IMR-90 (cell line): ENCODE data around the gene FMO4. TPM values are rescaled to one million over a fixed set of nuclear protein-coding genes. Genes with fewer than 3 reads are reported as not detected.

Experiments used
- ATAC-seq: fragments of 200-7000 bp; cut with Tn5 transposase; 2 replicates; pipeline ENCODE4 v1.9.1; 2020; ENCODE audit warnings: low read depth, mild to moderate bottlenecking, moderate library complexity
- BruUV-seq: library from RNA; stranded (reverse); fragments of 400-500 nt; replicated peaks from 2 replicates; lab custom pipeline; 2021; lab: Mats Ljungman, UMichigan
- CTCF ChIA-PET: fragments of 300-600 bp; formaldehyde crosslinking; extraction: SDS; loops from one replicate; lab custom pipeline; 2021; ENCODE audit warnings: antibody characterized with exemption; lab: Yijun Ruan, JAX
- POLR2A ChIA-PET: fragments of 300-600 bp; sonication (Branson Sonifier 250); formaldehyde crosslinking; loops from one replicate; lab custom pipeline; 2022; ENCODE audit warnings: antibody characterized with exemption; ENCODE audit not compliant: unreplicated experiment; lab: Charles Lee
- DNase-seq: peaks from one replicate; pipeline ENCODE4 v3.0.0; 2013
- H2AFZ ChIP-seq: replicated peaks from 2 replicates; pipeline ENCODE3; 2013; ENCODE audit warnings: low read length, mild to moderate bottlenecking; ENCODE audit not compliant: poor library complexity
- H2AK5ac ChIP-seq: 2 replicates; pipeline ENCODE4 v1.6.1; 2013; ENCODE audit warnings: low read depth, low read length, inconsistent platforms
- H2AK9ac ChIP-seq: replicated peaks from 2 replicates; pipeline ENCODE3; 2013; ENCODE audit warnings: mild to moderate bottlenecking, low read depth, low read length, moderate library complexity; ENCODE audit not compliant: poor library complexity
- H2BK120ac ChIP-seq: 2 replicates; pipeline ENCODE4 v1.6.1; 2013; ENCODE audit warnings: low read depth, low read length, inconsistent platforms
- H2BK15ac ChIP-seq: 3 replicates; pipeline ENCODE4 v1.6.1; 2013; ENCODE audit warnings: low read depth, low read length, inconsistent platforms
- H2BK20ac ChIP-seq: 2 replicates; pipeline ENCODE4 v1.6.1; 2013; ENCODE audit warnings: low read depth, mild to moderate bottlenecking, inconsistent platforms, low read length, moderate library complexity
- H2BK5ac ChIP-seq: 2 replicates; pipeline ENCODE4 v1.6.1; 2013; ENCODE audit warnings: mild to moderate bottlenecking, low read depth, low read length, inconsistent platforms; ENCODE audit not compliant: poor library complexity, severe bottlenecking
- H3K14ac ChIP-seq: replicated peaks from 2 replicates; pipeline ENCODE4 v1.6.1; 2013; ENCODE audit warnings: low read depth, low read length, inconsistent platforms
- H3K18ac ChIP-seq: 2 replicates; pipeline ENCODE4 v1.6.1; 2013; ENCODE audit warnings: low read depth, low read length, control low read depth
- H3K23ac ChIP-seq: 2 replicates; pipeline ENCODE4 v1.6.1; 2013; ENCODE audit warnings: low read depth, low read length, inconsistent platforms
- H3K27ac ChIP-seq: 2 replicates; pipeline ENCODE4 v1.5.1; 2013; ENCODE audit warnings: mild to moderate bottlenecking, control low read depth, low read length; ENCODE audit not compliant: insufficient read depth
- H3K27me3 ChIP-seq: 2 replicates; pipeline ENCODE4 v1.6.1; 2013; ENCODE audit warnings: low read length; ENCODE audit not compliant: control insufficient read depth, insufficient read depth
- H3K36me3 ChIP-seq: 2 replicates; pipeline ENCODE4 v1.6.1; 2013; ENCODE audit warnings: low read length, mixed read lengths; ENCODE audit not compliant: control insufficient read depth, insufficient read depth
- H3K4ac ChIP-seq: 2 replicates; pipeline ENCODE4 v1.6.1; 2013; ENCODE audit warnings: low read depth, low read length, inconsistent platforms
- H3K4me1 ChIP-seq: 2 replicates; pipeline ENCODE4 v1.6.1; 2013; ENCODE audit warnings: low read length, mixed read lengths; ENCODE audit not compliant: control insufficient read depth, insufficient read depth
- H3K4me2 ChIP-seq: 2 replicates; pipeline ENCODE4 v1.6.1; 2013; ENCODE audit warnings: low read depth, mild to moderate bottlenecking, control low read depth, low read length, moderate library complexity
- H3K4me3 ChIP-seq: 2 replicates; pipeline ENCODE4 v1.5.1; 2013; ENCODE audit warnings: low read depth, mild to moderate bottlenecking, control low read depth, low read length, moderate library complexity; ENCODE audit not compliant: insufficient read depth
- H3K56ac ChIP-seq: 2 replicates; pipeline ENCODE4 v1.6.1; 2013; ENCODE audit warnings: low read length, inconsistent platforms; ENCODE audit not compliant: insufficient read depth; ENCODE audit errors: extremely low read depth
- H3K79me1 ChIP-seq, 2 experiments: 2 replicates each; pipeline ENCODE4 v1.6.1; 2013; ENCODE audit warnings: low read length in 2 of 2, inconsistent platforms in 1 of 2, low read depth in 1 of 2
- H3K9ac ChIP-seq: 2 replicates; pipeline ENCODE4 v1.6.1; 2013; ENCODE audit warnings: low read depth, low read length, control low read depth
- H3K9me1 ChIP-seq: 2 replicates; pipeline ENCODE4 v1.6.1; 2013; ENCODE audit warnings: low read length, inconsistent platforms; ENCODE audit not compliant: insufficient read depth
- H3K9me3 ChIP-seq: 2 replicates; pipeline ENCODE4 v1.6.1; 2013; ENCODE audit warnings: low read length; ENCODE audit not compliant: control insufficient read depth, insufficient read depth
- H4K20me1 ChIP-seq: 2 replicates; pipeline ENCODE4 v1.6.1; 2013; ENCODE audit warnings: low read length, inconsistent platforms; ENCODE audit not compliant: insufficient read depth
- H4K5ac ChIP-seq: 2 replicates; pipeline ENCODE4 v1.6.1; 2013; ENCODE audit warnings: mild to moderate bottlenecking, low read depth, low read length, control low read depth
- H4K8ac ChIP-seq, 2 experiments: 2 replicates each; pipeline ENCODE4 v1.6.1; 2013; ENCODE audit warnings: low read depth in 2 of 2, low read length in 2 of 2, control low read depth in 1 of 2, inconsistent platforms in 1 of 2
- H4K91ac ChIP-seq: 2 replicates; pipeline ENCODE4 v1.6.1; 2013; ENCODE audit warnings: low read depth, low read length, inconsistent platforms; ENCODE audit not compliant: insufficient read depth
- BHLHE40 ChIP-seq: fragments of 150-350 bp; IDR thresholded peaks from 2 replicates; pipeline ENCODE4 v1.6.1; 2016; ENCODE audit warnings: mild to moderate bottlenecking, low read depth, low read length
- CEBPB ChIP-seq: IDR thresholded peaks from 2 replicates; pipeline ENCODE4 v1.6.1; 2012; ENCODE audit warnings: low read depth, low read length, improper control_type of control experiment
- FOS ChIP-seq: fragments of 150-350 bp; IDR thresholded peaks from 2 replicates; pipeline ENCODE4 v1.6.1; 2016; ENCODE audit warnings: low read depth, low read length
- MAFK ChIP-seq: IDR thresholded peaks from 2 replicates; pipeline ENCODE4 v1.6.1; 2012; ENCODE audit warnings: low read depth, low read length, improper control_type of control experiment
- MXI1 ChIP-seq: IDR thresholded peaks from 2 replicates; pipeline ENCODE4 v1.6.1; 2012; ENCODE audit warnings: low read depth, mild to moderate bottlenecking, low read length, moderate library complexity, borderline replicate concordance
- RCOR1 ChIP-seq: IDR thresholded peaks from 2 replicates; pipeline ENCODE4 v1.6.1; 2012; ENCODE audit warnings: mild to moderate bottlenecking, low read length, improper control_type of control experiment; ENCODE audit not compliant: insufficient replicate concordance
- RFX5 ChIP-seq: IDR thresholded peaks from 2 replicates; pipeline ENCODE4 v1.8.0; 2012; ENCODE audit warnings: low read depth, mild to moderate bottlenecking, low read length, moderate library complexity
- WGBS, 2 experiments: methylation state at CpG; one replicate each; pipeline versions ENCODE4 v1.1.5 to v1.1.7; 2013; ENCODE audit warnings: missing lambda C conversion rate in 2 of 2; ENCODE audit not compliant: insufficient read length in 1 of 2; ENCODE audit errors: extremely low coverage in 2 of 2; 5-methylcytosine and 5-hydroxymethylcytosine counted together
- dilution Hi-C: fragments of 300-500 bp; cut with HindIII; formaldehyde crosslinking; loops from one replicate; pipeline ENCODE4 v1.14.3; 2018; ENCODE audit warnings: low sequenced_read_pairs; ENCODE audit not compliant: unreplicated experiment
- in situ Hi-C: fragments of 300-500 bp; cut with MboI; formaldehyde crosslinking; loops from 3 replicates; pipeline ENCODE4 v1.14.3; 2019; ENCODE audit warnings: low sequenced_read_pairs, inconsistent platforms, mixed read lengths
- intact Hi-C: fragments of 100-400 bp; cut with micrococcal nuclease; formaldehyde crosslinking; loops from 2 replicates; pipeline ENCODE4 v1.10.0; 2022
- polyA plus RNA-seq, 3 experiments: library from polyadenylated mRNA; depleted of rRNA; stranded (reverse); fragments of >200 nt; gene quantifications; 2 replicates each; pipeline ENCODE4 v1.2.3, GENCODE V29; 2012; ENCODE audit warnings: low replicate concordance in 1 of 3
- total RNA-seq: library from RNA; depleted of rRNA; stranded (reverse); fragments of >200 nt; gene quantifications from 2 replicates; pipeline ENCODE4 v1.2.3, GENCODE V29; 2012

Gene FMO4
- total and polyA plus RNA-seq, 2 of the 4 experiments (the other 2 are of a cell fraction), result 0.36 to 0.55 TPM

DNA sequence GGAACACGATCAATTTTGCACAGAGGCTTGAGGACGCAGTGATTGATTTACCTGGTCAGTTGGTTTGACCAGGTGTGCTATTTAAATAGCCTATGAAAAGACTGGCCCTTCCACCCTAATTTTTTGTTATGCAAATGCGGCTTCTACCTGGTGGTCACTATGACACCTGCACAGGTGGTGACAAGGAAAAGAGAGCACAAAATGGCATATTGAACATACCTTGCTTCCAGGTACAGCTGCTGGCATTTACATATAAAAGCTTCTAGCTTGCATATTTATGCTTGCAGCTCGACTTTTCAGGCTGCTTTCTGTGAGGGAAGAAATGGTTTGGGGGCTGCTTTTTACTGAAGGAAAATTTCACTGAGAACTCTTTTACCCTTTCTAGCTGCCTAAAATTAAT, 15.3 kb upstream of the FMO4 start:
- no peak overlapping the region for H3K27ac ChIP-seq
- no peak overlapping the region for H2BK15ac ChIP-seq
- H3K79me1 ChIP-seq, result no peaks in the 10 kb centered on the region
- no peaks in the 10 kb centered on the region for H3K9me1 ChIP-seq
- intact Hi-C loops (no loop called here), dilution Hi-C loops (no loop called here), in situ Hi-C loops (no loop called here)
- no peak overlapping the region for H2BK120ac ChIP-seq
- no peak overlapping the region for H3K4me2 ChIP-seq
- CTCF ChIA-PET, result interaction anchor here (1.6 kb wide), 1 partner anchor 14 kb away, joined by 7 read pairs; no protein-coding TSS in a partner anchor
- no peaks in the 10 kb centered on the region for H3K4me1 ChIP-seq
- H4K91ac ChIP-seq, result no peak overlapping the region
- DNase-seq (no peak), ATAC-seq (no peak)
- H4K8ac ChIP-seq, result no peak overlapping the region
- POLR2A ChIA-PET, result no interaction called here
- no peak overlapping the region for H3K4ac ChIP-seq
- H2AFZ ChIP-seq, result no peak overlapping the region
- no peak overlapping the region for H3K56ac ChIP-seq
- no peaks in the 10 kb centered on the region; the same call in none of the 2 replicates for H3K9me3 ChIP-seq
- no TSS peak for BruUV-seq
- no peaks in the 10 kb centered on the region for H4K20me1 ChIP-seq
- no peak overlapping the region for H2BK5ac ChIP-seq
- no peak overlapping the region for H2BK20ac ChIP-seq
- no CpG with 5 or more reads among the region's 4 CpGs for WGBS, 2 experiments
- no peak overlapping the region for H3K18ac ChIP-seq
- no peak overlapping the region for H3K23ac ChIP-seq
- H3K14ac ChIP-seq, result no peak overlapping the region
- H4K5ac ChIP-seq, result no peak overlapping the region
- TF ChIP-seq RCOR1 (no peak), CEBPB (no peak), MAFK (no peak), MXI1 (no peak), FOS (no peak), RFX5 (no peak), BHLHE40 (no peak)
- H3K36me3 ChIP-seq, result no peaks in the 10 kb centered on the region
- H3K9ac ChIP-seq, result no peak overlapping the region
- no peaks in the 10 kb centered on the region for H3K27me3 ChIP-seq
- no peak overlapping the region for H3K4me3 ChIP-seq
- H2AK9ac ChIP-seq, result no peak overlapping the region
- no peak overlapping the region for H2AK5ac ChIP-seq
